Adrenal gland (tissue), 5 donors: ENCODE data around the gene ADGRA1.

Experiments
- POLR2A ChIP-seq, 2 donors: fragments of 450-650 bp; IDR thresholded peaks; one replicate each; pipeline ENCODE4 v1.6.1; 2017; ENCODE audit warnings: antibody characterized with exemption in 2 of 2, mild to moderate bottlenecking in 2 of 2, moderate library complexity in 1 of 2
- TF ChIP-seq, protein P1 (sequence below), 6 experiments: fragments of 450-650 bp in 4 of 6; fragments of 200-600 bp in 2 of 6; sonication (generic) in 1 of 6; IDR thresholded peaks; 1 replicate in 5 of 6; 2 replicates in 1 of 6; pipeline versions ENCODE4 v1.5.1 to v1.8.0; 2016 to 2021; ENCODE audit warnings: antibody characterized with exemption in 6 of 6, mild to moderate bottlenecking in 2 of 6, moderate library complexity in 1 of 6
- donor health status: DM: no; HTN: no; CAD: no.

- TF ChIP-seq, protein P1, sequence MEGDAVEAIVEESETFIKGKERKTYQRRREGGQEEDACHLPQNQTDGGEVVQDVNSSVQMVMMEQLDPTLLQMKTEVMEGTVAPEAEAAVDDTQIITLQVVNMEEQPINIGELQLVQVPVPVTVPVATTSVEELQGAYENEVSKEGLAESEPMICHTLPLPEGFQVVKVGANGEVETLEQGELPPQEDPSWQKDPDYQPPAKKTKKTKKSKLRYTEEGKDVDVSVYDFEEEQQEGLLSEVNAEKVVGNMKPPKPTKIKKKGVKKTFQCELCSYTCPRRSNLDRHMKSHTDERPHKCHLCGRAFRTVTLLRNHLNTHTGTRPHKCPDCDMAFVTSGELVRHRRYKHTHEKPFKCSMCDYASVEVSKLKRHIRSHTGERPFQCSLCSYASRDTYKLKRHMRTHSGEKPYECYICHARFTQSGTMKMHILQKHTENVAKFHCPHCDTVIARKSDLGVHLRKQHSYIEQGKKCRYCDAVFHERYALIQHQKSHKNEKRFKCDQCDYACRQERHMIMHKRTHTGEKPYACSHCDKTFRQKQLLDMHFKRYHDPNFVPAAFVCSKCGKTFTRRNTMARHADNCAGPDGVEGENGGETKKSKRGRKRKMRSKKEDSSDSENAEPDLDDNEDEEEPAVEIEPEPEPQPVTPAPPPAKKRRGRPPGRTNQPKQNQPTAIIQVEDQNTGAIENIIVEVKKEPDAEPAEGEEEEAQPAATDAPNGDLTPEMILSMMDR (IDR thresholded peaks at IDR 0.05) = no peak
- no peak for TF ChIP-seq POLR2A (IDR thresholded peaks at IDR 0.05)
These were observed 35.5 kb downstream of the ADGRA1 start for GRCh38 chr10:133123050-133123745.
